ENCODE measurements around the gene TMEM248. TPM values are rescaled to one million over a fixed set of nuclear protein-coding genes. Genes with fewer than 3 reads are reported as not detected.
"Not testable (repeated sequence)": the region's sequence is repeated elsewhere in the genome, so short reads cannot be mapped to it uniquely, and the experiment has no call there.

The TMEM248 gene, protein sequence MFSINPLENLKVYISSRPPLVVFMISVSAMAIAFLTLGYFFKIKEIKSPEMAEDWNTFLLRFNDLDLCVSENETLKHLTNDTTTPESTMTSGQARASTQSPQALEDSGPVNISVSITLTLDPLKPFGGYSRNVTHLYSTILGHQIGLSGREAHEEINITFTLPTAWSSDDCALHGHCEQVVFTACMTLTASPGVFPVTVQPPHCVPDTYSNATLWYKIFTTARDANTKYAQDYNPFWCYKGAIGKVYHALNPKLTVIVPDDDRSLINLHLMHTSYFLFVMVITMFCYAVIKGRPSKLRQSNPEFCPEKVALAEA
- total RNA-seq: 10 to 100 TPM; 55.6 to 83.9 (median 78.2) TPM

DNA sequence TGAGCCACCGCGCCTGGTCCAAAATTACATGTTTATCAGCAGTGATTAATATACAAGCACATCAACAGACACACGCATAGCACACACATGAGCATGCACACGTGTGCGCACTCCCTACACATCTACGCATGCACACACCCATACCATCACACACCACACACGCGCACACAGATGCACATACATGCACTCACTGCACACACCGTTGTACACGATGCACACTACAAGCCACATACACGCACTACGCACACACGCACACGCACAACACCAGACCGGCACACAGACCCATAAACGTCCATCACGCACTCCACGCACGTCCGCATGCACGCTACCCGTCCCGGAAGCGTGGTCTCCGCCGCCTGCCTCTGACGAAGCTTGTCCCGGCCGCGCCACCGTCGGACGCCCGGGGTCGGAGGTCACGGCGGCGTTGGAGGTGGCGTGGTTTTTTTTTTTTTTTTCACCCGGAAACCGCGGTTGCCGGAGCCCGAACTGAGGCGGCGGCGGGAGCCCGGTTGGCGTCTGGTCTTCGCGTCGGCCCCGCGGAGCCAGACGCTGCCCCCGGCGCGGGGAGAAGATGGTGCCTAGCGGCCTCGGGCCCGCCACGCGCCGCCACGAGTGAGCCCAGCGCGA is at the start of gene TMEM248:
Gene TMEM248, plus strand, starts transcription at position 457 of the 627 bp plus-strand sequence. CDS start 20,641 bp downstream, outside the sequence.
- peak; percentile 83 to 97 for DNase-seq (ENCODE audit: low spot score in 2 of 2)
- 1 to 2% methylated on average over 40 to 63 of the region's 67 CpGs for WGBS, 2 donors
- peak within 1 kb of the TSS; percentile 98 for H3K4me3 ChIP-seq (ENCODE audit: low read depth, poor library complexity, severe bottlenecking)
- TF ChIP-seq, protein P1, sequence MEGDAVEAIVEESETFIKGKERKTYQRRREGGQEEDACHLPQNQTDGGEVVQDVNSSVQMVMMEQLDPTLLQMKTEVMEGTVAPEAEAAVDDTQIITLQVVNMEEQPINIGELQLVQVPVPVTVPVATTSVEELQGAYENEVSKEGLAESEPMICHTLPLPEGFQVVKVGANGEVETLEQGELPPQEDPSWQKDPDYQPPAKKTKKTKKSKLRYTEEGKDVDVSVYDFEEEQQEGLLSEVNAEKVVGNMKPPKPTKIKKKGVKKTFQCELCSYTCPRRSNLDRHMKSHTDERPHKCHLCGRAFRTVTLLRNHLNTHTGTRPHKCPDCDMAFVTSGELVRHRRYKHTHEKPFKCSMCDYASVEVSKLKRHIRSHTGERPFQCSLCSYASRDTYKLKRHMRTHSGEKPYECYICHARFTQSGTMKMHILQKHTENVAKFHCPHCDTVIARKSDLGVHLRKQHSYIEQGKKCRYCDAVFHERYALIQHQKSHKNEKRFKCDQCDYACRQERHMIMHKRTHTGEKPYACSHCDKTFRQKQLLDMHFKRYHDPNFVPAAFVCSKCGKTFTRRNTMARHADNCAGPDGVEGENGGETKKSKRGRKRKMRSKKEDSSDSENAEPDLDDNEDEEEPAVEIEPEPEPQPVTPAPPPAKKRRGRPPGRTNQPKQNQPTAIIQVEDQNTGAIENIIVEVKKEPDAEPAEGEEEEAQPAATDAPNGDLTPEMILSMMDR (IDR thresholded peaks at IDR 0.05): peak in 1 of 3 donors; percentile 81
- TF ChIP-seq POLR2A (IDR thresholded peaks at IDR 0.05): no peak
- intact Hi-C loops (cut with DNase I; ENCODE audit: low total_unique reads): no loop called here

DNA sequence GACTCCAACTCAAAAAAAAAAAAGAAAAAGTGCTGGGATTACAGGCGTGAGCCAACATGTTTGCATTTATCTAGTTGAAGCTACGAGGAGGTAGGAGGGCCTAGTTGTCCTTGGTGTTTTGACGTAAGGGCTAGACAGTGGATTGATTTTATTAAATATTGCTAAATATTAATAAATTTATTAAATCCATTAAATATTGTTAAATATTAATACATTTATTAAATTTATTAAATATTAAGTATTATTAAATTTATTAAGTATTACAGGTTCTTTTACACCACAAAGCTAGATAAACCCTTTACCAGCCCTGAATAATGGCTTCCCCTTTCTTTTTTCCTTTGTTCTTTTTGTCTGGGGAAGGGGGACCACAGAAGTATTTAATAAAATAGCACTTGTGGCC is 47.5 kb upstream of the TMEM248 start:
- 82 to 86% methylated on average over 3 of the region's 3 CpGs for WGBS, 2 donors
- intact Hi-C loops (cut with DNase I; ENCODE audit: low total_unique reads): no loop called here

DNA sequence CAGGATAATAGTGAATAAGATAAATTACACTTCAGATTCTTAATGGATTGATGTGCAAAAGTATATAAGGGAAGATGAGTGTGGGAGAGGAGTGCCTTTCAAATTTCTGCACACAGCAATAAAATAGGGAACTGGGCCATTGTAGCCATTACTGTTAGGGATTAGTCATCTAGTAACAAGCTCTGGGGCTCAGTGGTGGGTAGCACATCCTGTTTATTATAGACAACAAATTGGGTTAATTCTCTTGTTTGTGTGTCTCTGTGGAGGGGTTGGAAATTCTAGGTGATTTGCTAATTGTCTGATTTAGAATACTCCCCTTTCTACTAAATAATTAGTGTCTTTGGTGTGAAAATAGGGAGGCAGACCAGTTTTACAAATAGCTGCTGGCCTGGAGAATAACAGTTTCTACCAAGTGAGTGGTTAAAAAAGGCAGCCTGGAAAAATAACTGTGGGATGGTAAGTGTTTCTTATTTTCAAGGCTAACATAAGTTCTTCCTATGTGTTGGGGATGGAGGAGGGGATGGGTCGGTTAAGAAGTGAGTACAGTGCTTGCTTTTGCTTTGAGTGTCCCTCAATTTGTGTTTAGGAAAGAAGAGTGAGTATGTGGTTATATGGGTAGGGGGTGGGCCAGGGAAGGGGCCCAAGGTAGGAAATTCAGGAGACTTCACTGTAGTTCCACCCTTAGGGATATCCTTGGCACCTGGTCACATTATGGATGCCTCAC is 43.3 kb upstream of the TMEM248 start:
- intact Hi-C loops (cut with DNase I; ENCODE audit: low total_unique reads): no loop called here
- DNase-seq (ENCODE audit: low spot score in 2 of 2): no peak
- TF ChIP-seq, protein P1 (IDR thresholded peaks at IDR 0.05): no peak
- no peak for TF ChIP-seq POLR2A (IDR thresholded peaks at IDR 0.05)
- no peak overlapping the region for H3K4me3 ChIP-seq (ENCODE audit: low read depth, poor library complexity, severe bottlenecking)
- 94 to 96% methylated on average over 1 of the region's 1 CpG for WGBS, 2 donors

More for the DNA sequence above, 47.5 kb upstream of the TMEM248 start:
- TF ChIP-seq, protein P1 (IDR thresholded peaks at IDR 0.05): no peak
- no peak overlapping the region for H3K4me3 ChIP-seq (ENCODE audit: low read depth, poor library complexity, severe bottlenecking)
- no peak for DNase-seq (ENCODE audit: low spot score in 2 of 2)

DNA sequence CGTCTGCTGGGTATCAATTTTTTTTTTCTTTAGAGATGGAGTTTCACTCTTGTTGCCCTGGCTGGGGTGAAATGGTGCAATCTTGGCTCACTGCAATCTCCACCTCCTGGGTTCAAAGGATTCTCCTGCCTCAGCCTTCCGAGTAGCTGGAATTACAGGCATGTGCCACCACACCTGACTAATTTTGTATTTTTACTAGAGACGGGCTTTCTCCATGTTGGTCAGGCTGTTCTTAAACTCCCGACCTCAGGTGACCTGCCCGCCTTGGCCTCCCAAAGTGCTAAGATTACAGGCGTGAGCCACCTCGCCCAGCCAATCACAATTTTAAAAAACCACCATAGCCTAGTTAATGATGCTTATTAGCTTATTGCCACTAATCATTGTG is 42.7 kb upstream of the TMEM248 start:
- DNase-seq (ENCODE audit: low spot score in 2 of 2); H3K4me3 ChIP-seq (ENCODE audit: low read depth, poor library complexity, severe bottlenecking); intact Hi-C loops (cut with DNase I; ENCODE audit: low total_unique reads): not testable (repeated sequence)
- WGBS, 2 donors: 89 to 91% methylated on average over 7 of the region's 7 CpGs

DNA sequence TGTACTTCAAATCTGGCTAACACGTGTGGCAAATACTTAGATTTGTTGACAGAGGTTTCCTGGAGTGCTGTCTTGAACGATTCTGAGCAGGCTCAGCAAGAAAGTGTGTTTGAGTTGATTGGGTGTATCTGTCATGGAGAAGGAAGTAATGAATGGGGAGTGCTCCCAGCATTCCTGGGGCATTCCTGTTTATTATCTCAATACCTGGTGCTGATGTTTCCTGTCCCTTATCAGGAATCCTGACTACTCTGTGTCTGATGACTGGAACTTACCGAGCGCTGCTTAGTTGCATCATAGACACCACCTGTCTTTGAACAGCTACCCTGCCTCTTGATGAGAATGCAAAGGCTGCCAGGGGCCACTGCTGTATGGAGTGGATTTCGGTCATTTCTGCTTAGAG is 41.0 kb upstream of the TMEM248 start:
- TF ChIP-seq, protein P1 (IDR thresholded peaks at IDR 0.05): no peak
- TF ChIP-seq POLR2A (IDR thresholded peaks at IDR 0.05): no peak
- DNase-seq (ENCODE audit: low spot score in 2 of 2): no peak
- intact Hi-C loops (cut with DNase I; ENCODE audit: low total_unique reads): no loop called here
- WGBS, 2 donors: 58 to 73% methylated on average over 5 of the region's 5 CpGs
- no peak overlapping the region for H3K4me3 ChIP-seq (ENCODE audit: low read depth, poor library complexity, severe bottlenecking)

DNA sequence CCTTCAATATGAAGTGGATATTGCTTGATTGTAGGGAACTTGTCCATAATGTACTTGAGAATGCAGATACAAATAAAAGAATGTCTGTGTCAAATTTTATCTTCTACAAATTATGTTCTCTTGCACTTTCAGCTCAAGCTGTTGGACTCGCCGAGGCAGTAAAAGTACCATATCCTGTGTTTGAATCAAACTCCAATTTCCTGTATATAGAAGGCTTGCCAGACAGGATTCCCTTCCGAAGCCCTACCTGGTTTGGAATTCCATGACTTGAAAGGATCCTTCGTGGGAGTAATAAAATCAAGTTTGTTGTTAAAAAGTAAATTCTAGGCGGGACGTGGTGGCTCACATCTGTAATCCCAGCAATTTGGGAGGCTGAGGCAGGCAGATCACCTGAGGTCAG is 40.4 kb upstream of the TMEM248 start:
- 80 to 81% methylated on average over 6 of the region's 6 CpGs for WGBS, 2 donors
- DNase-seq (ENCODE audit: low spot score in 2 of 2); H3K4me3 ChIP-seq (ENCODE audit: low read depth, poor library complexity, severe bottlenecking); intact Hi-C loops (cut with DNase I; ENCODE audit: low total_unique reads): not testable (repeated sequence)

Data from lower leg skin (tissue), 4 donors.